ENCODE results near the gene MFSD6L.

The MFSD6L gene

GRCh38 chr17:8825802-8826201 lies 26.6 kb upstream of the MFSD6L start:
- no peaks in the 10 kb centered on the region for H3K27me3 ChIP-seq (ENCODE audit: insufficient read depth, low read length, poor library complexity)
- H3K9me3 ChIP-seq (ENCODE audit: insufficient read depth, low read length, severe bottlenecking): peaks cover 5% of the 10 kb centered on the region
- TF ChIP-seq EZH2 (IDR thresholded peaks at IDR 0.05; ENCODE audit: borderline replicate concordance, low read depth, low read length, severe bottlenecking): no peak
- TF ChIP-seq, protein P1, sequence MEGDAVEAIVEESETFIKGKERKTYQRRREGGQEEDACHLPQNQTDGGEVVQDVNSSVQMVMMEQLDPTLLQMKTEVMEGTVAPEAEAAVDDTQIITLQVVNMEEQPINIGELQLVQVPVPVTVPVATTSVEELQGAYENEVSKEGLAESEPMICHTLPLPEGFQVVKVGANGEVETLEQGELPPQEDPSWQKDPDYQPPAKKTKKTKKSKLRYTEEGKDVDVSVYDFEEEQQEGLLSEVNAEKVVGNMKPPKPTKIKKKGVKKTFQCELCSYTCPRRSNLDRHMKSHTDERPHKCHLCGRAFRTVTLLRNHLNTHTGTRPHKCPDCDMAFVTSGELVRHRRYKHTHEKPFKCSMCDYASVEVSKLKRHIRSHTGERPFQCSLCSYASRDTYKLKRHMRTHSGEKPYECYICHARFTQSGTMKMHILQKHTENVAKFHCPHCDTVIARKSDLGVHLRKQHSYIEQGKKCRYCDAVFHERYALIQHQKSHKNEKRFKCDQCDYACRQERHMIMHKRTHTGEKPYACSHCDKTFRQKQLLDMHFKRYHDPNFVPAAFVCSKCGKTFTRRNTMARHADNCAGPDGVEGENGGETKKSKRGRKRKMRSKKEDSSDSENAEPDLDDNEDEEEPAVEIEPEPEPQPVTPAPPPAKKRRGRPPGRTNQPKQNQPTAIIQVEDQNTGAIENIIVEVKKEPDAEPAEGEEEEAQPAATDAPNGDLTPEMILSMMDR (IDR thresholded peaks at IDR 0.05; ENCODE audit: borderline replicate concordance, extremely low read depth, low read length, poor library complexity, severe bottlenecking): no peak
- H3K4me2 ChIP-seq (ENCODE audit: insufficient read depth, low read length): no peak overlapping the region
- DNase-seq (peak; percentile 66), ATAC-seq (ENCODE audit: insufficient read depth, low read depth) (peak; percentile 84)
- H3K27ac ChIP-seq (ENCODE audit: low read length): 0 out of 2 replicates have a peak overlapping the region, but pooled peaks have one; percentile 7
- H4K20me1 ChIP-seq (ENCODE audit: insufficient read depth, low read length): no peaks in the 10 kb centered on the region
- no peak overlapping the region for H2AFZ ChIP-seq (ENCODE audit: low read depth, low read length)
- H3K4me3 ChIP-seq (ENCODE audit: low read depth in 1 of 2, low read length in 2 of 2): no peak overlapping the region
- no peaks in the 10 kb centered on the region for H3K79me2 ChIP-seq (ENCODE audit: insufficient read depth, low read length)
- no peak overlapping the region for H3K9ac ChIP-seq (ENCODE audit: low read depth, low read length)
- peaks cover 7% of the 10 kb centered on the region for H3K4me1 ChIP-seq (ENCODE audit: insufficient read depth, low read length)
- peaks cover 67% of the 10 kb centered on the region for H3K36me3 ChIP-seq (ENCODE audit: insufficient read depth, low read length)

GRCh38 chr17:8823279-8823678 lies 24.1 kb upstream of the MFSD6L start:
- Histone ChIP-seq H3K4me3 (ENCODE audit: low read depth in 1 of 2, low read length in 2 of 2) (no peak overlapping the region), H3K36me3 (ENCODE audit: insufficient read depth, low read length) (peaks cover 55% of the 10 kb centered on the region), H3K9ac (ENCODE audit: low read depth, low read length) (no peak overlapping the region), H3K4me1 (ENCODE audit: insufficient read depth, low read length) (peaks cover 7% of the 10 kb centered on the region), H3K27me3 (ENCODE audit: insufficient read depth, low read length, poor library complexity) (no peaks in the 10 kb centered on the region), H3K9me3 (ENCODE audit: insufficient read depth, low read length, severe bottlenecking) (peaks cover 5% of the 10 kb centered on the region), H4K20me1 (ENCODE audit: insufficient read depth, low read length) (no peaks in the 10 kb centered on the region), H2AFZ (ENCODE audit: low read depth, low read length) (no peak overlapping the region), H3K4me2 (ENCODE audit: insufficient read depth, low read length) (no peak overlapping the region), H3K27ac (ENCODE audit: low read length) (no peak overlapping the region), H3K79me2 (ENCODE audit: insufficient read depth, low read length) (no peaks in the 10 kb centered on the region)
- DNase-seq (no peak), ATAC-seq (ENCODE audit: insufficient read depth, low read depth) (no peak)
- TF ChIP-seq EZH2 (IDR thresholded peaks at IDR 0.05; ENCODE audit: borderline replicate concordance, low read depth, low read length, severe bottlenecking): no peak
- TF ChIP-seq, protein P1 (IDR thresholded peaks at IDR 0.05; ENCODE audit: borderline replicate concordance, extremely low read depth, low read length, poor library complexity, severe bottlenecking): no peak

- Histone ChIP-seq H3K79me2 (ENCODE audit: insufficient read depth, low read length) (no peaks in the 10 kb centered on the region), H3K9me3 (ENCODE audit: insufficient read depth, low read length, severe bottlenecking) (peaks cover 5% of the 10 kb centered on the region), H3K4me3 (ENCODE audit: low read depth in 1 of 2, low read length in 2 of 2) (no peak overlapping the region), H3K4me2 (ENCODE audit: insufficient read depth, low read length) (no peak overlapping the region), H3K9ac (ENCODE audit: low read depth, low read length) (no peak overlapping the region), H4K20me1 (ENCODE audit: insufficient read depth, low read length) (no peaks in the 10 kb centered on the region), H3K4me1 (ENCODE audit: insufficient read depth, low read length) (peaks cover 7% of the 10 kb centered on the region), H3K27me3 (ENCODE audit: insufficient read depth, low read length, poor library complexity) (no peaks in the 10 kb centered on the region), H3K36me3 (ENCODE audit: insufficient read depth, low read length) (peaks cover 55% of the 10 kb centered on the region), H3K27ac (ENCODE audit: low read length) (0 out of 2 replicates have a peak overlapping the region, but pooled peaks have one; percentile 10), H2AFZ (ENCODE audit: low read depth, low read length) (no peak overlapping the region)
- no peak for ATAC-seq (ENCODE audit: insufficient read depth, low read depth)
- no peak for DNase-seq
- no peak for TF ChIP-seq EZH2 (IDR thresholded peaks at IDR 0.05; ENCODE audit: borderline replicate concordance, low read depth, low read length, severe bottlenecking)
- TF ChIP-seq, protein P1 (IDR thresholded peaks at IDR 0.05; ENCODE audit: borderline replicate concordance, extremely low read depth, low read length, poor library complexity, severe bottlenecking): no peak
Measured at GRCh38 chr17:8822401-8823035, 23.4 kb upstream of the MFSD6L start.
